Breast epithelium (tissue), 3 donors: Measurements from ENCODE around the gene FOXN4.

Source experiments
- CTCF ChIP-seq, 3 donors: fragments of 450-650 bp; IDR thresholded peaks; one replicate each; pipeline ENCODE4 v1.5.1; 2016 to 2017; ENCODE audit warnings: antibody characterized with exemption in 3 of 3, mild to moderate bottlenecking in 3 of 3, moderate library complexity in 3 of 3
- POLR2A ChIP-seq: fragments of 450-650 bp; IDR thresholded peaks from one replicate; pipeline ENCODE4 v1.6.1; 2016; ENCODE audit warnings: antibody characterized with exemption, mild to moderate bottlenecking, moderate library complexity
- POLR2AphosphoS5 ChIP-seq, 3 donors: sonication (generic); formaldehyde crosslinking; IDR thresholded peaks; one replicate each; pipeline ENCODE4 v1.6.1; 2017; ENCODE audit warnings: antibody characterized with exemption in 3 of 3

GRCh38 chr12:109277899-109278762 is 31.0 kb downstream of the FOXN4 start:
- TF ChIP-seq CTCF (IDR thresholded peaks at IDR 0.05) (no peak), POLR2AphosphoS5 (IDR thresholded peaks at IDR 0.05) (peak in 1 of 3 donors; percentile 65), POLR2A (no peak)
